Measurements from ENCODE around the gene ARHGAP29.

DNA sequence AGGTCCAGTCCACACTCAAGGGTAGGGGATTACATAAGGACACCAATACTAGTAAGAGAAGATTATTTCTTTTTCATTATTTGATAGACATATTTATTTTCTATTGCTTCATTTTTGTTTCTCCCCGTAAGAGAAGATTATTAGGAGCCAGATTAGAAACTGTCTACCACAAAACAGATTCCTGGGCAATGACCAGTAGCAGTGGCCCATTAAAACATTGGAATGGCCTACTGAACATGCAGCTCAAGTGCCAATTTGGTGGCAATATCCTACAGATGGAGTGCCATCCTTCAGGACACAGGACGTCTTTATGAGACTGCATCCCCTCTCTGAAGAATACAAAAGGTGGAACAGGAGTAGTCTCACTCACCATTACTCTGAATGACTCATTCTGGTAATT lies 34.0 kb upstream of the ARHGAP29 start:
- TF ChIP-seq EZH2 (IDR thresholded peaks at IDR 0.05; ENCODE audit: insufficient read depth, poor library complexity, severe bottlenecking) (no peak), EZH2phosphoT487 (IDR thresholded peaks at IDR 0.05; ENCODE audit: insufficient read depth, low read depth) (no peak)
